ENCODE measurements around the gene MARCHF10. TPM values are rescaled to one million over a fixed set of nuclear protein-coding genes. Genes with fewer than 3 reads are reported as not detected.

Gene MARCHF10
- total RNA-seq, 5 donors from 2014 or later (not counting 1 experiment from before 2014, with no cell fraction given): 0.10 to 0.23 (median 0.13) TPM; not detected in 2

- Histone ChIP-seq H3K9me3 (no peaks in the 10 kb centered on the region), H3K27me3 (replicated peaks in 1 of 2; ENCODE audit: control insufficient read depth in 2 of 2, extremely low read depth in 1 of 2, insufficient read depth in 2 of 2, low read length in 1 of 2) (peaks cover 0 to 22% of the 10 kb centered on the region in 2 experiments), H3K4me3 (ENCODE audit: control insufficient read depth in 1 of 2, extremely low read depth in 1 of 2, low read length in 1 of 2) (no peak overlapping the region), H3K4me1 (ENCODE audit: control insufficient read depth in 1 of 2, extremely low read depth in 1 of 2, insufficient read depth in 2 of 2, low read length in 2 of 2) (peaks cover 1 to 3% of the 10 kb centered on the region in 2 experiments), H3K36me3 (ENCODE audit: control insufficient read depth in 2 of 2, extremely low read depth in 1 of 2, insufficient read depth in 1 of 2, low read length in 1 of 2) (no peaks in the 10 kb centered on the region), H3K27ac (ENCODE audit: low read length) (no peak overlapping the region)
- Mint-ChIP-seq H3K27ac (no peak overlapping the region), H3K36me3 (no peaks in the 10 kb centered on the region), H3K4me3 (no peak overlapping the region), H3K27me3 (peaks cover 40 to 56% of the 10 kb centered on the region in 2 donors), H3K9me3 (no peaks in the 10 kb centered on the region), H3K4me1 (peaks cover 0 to 6% (median under 1%) of the 10 kb centered on the region in 3 donors)
- WGBS (ENCODE audit: insufficient coverage): 57% methylated on average over 4 of the region's 9 CpGs
- POLR2A ChIA-PET: no interaction called here
- ATAC-seq (replicated peaks in 1 of 4) (no peak), DNase-seq (no peak)
- CTCF ChIA-PET: no interaction called here
Measured at GRCh38 chr17:62802561-62803205, 5.4 kb downstream of the MARCHF10 start.

- no peaks in the 10 kb centered on the region for H3K9me3 ChIP-seq
- ChIA-PET POLR2A (no interaction called here), CTCF (no interaction called here)
- no peaks in the 10 kb centered on the region for H3K4me1 ChIP-seq (ENCODE audit: control insufficient read depth in 1 of 2, extremely low read depth in 1 of 2, insufficient read depth in 2 of 2, low read length in 2 of 2)
- H3K27ac ChIP-seq (ENCODE audit: low read length): no peak overlapping the region
- no peaks in the 10 kb centered on the region for H3K36me3 ChIP-seq (ENCODE audit: control insufficient read depth in 2 of 2, extremely low read depth in 1 of 2, insufficient read depth in 1 of 2, low read length in 1 of 2)
- WGBS (ENCODE audit: insufficient coverage): 96% methylated on average over 3 of the region's 7 CpGs
- no peaks in the 10 kb centered on the region for H3K36me3 Mint-ChIP-seq
- no peak overlapping the region for H3K27ac Mint-ChIP-seq
- no peak overlapping the region for H3K4me3 ChIP-seq (ENCODE audit: control insufficient read depth in 1 of 2, extremely low read depth in 1 of 2, low read length in 1 of 2)
- no peaks in the 10 kb centered on the region for H3K9me3 Mint-ChIP-seq
- DNase-seq (no peak), ATAC-seq (replicated peaks in 1 of 4) (no peak)
- no peak overlapping the region for H3K4me3 Mint-ChIP-seq
- no peaks in the 10 kb centered on the region for H3K4me1 Mint-ChIP-seq
- H3K27me3 ChIP-seq (replicated peaks in 1 of 2; ENCODE audit: control insufficient read depth in 2 of 2, extremely low read depth in 1 of 2, insufficient read depth in 2 of 2, low read length in 1 of 2): peaks cover 0 to 21% of the 10 kb centered on the region in 2 experiments
- peaks cover 34 to 49% of the 10 kb centered on the region in 2 donors for H3K27me3 Mint-ChIP-seq
Measured at GRCh38 chr17:62801553-62802114, 6.5 kb downstream of the MARCHF10 start.

- ATAC-seq (replicated peaks in 1 of 4) (no peak), DNase-seq (no peak)
- no peaks in the 10 kb centered on the region for H3K36me3 ChIP-seq (ENCODE audit: control insufficient read depth in 2 of 2, extremely low read depth in 1 of 2, insufficient read depth in 1 of 2, low read length in 1 of 2)
- H3K9me3 Mint-ChIP-seq: no peaks in the 10 kb centered on the region
- no peak overlapping the region for H3K4me3 ChIP-seq (ENCODE audit: control insufficient read depth in 1 of 2, extremely low read depth in 1 of 2, low read length in 1 of 2)
- H3K27ac ChIP-seq (ENCODE audit: low read length): no peak overlapping the region
- H3K4me1 ChIP-seq (ENCODE audit: control insufficient read depth in 1 of 2, extremely low read depth in 1 of 2, insufficient read depth in 2 of 2, low read length in 2 of 2): no peaks in the 10 kb centered on the region
- H3K4me3 Mint-ChIP-seq: no peak overlapping the region
- no peaks in the 10 kb centered on the region for H3K9me3 ChIP-seq
- POLR2A ChIA-PET: interaction anchor here in 1 of 2 donors (0.6 kb wide), 1 partner anchor 29 kb away, joined by 4 read pairs; no protein-coding TSS in a partner anchor
- H3K36me3 Mint-ChIP-seq: no peaks in the 10 kb centered on the region
- no peak overlapping the region for H3K27ac Mint-ChIP-seq
- H3K27me3 ChIP-seq (replicated peaks in 1 of 2; ENCODE audit: control insufficient read depth in 2 of 2, extremely low read depth in 1 of 2, insufficient read depth in 2 of 2, low read length in 1 of 2): peaks cover 0 to 23% of the 10 kb centered on the region in 2 experiments
- peaks cover 0 to 2% (median under 1%) of the 10 kb centered on the region in 3 donors for H3K4me1 Mint-ChIP-seq
- CTCF ChIA-PET: no interaction called here
- peaks cover 27 to 43% of the 10 kb centered on the region in 2 donors for H3K27me3 Mint-ChIP-seq
- 76% methylated on average over 5 of the region's 7 CpGs for WGBS (ENCODE audit: insufficient coverage)
Measured at GRCh38 chr17:62800585-62800984, 7.5 kb downstream of the MARCHF10 start.

- Mint-ChIP-seq H3K4me3 (no peak overlapping the region), H3K4me1 (peaks cover 14 to 16% (median 15%) of the 10 kb centered on the region in 3 donors), H3K27ac (no peak overlapping the region), H3K9me3 (no peaks in the 10 kb centered on the region), H3K36me3 (no peaks in the 10 kb centered on the region), H3K27me3 (peaks cover 15 to 28% of the 10 kb centered on the region in 2 donors)
- DNase-seq (no peak), ATAC-seq (replicated peaks in 1 of 4) (no peak)
- no peaks in the 10 kb centered on the region for H3K9me3 ChIP-seq
- ChIA-PET CTCF (no interaction called here), POLR2A (no interaction called here)
- peaks cover 0 to 20% of the 10 kb centered on the region in 2 experiments for H3K27me3 ChIP-seq (replicated peaks in 1 of 2; ENCODE audit: control insufficient read depth in 2 of 2, extremely low read depth in 1 of 2, insufficient read depth in 2 of 2, low read length in 1 of 2)
- H3K4me1 ChIP-seq (ENCODE audit: control insufficient read depth in 1 of 2, extremely low read depth in 1 of 2, insufficient read depth in 2 of 2, low read length in 2 of 2): peaks cover 0 to 5% of the 10 kb centered on the region in 2 experiments
- H3K36me3 ChIP-seq (ENCODE audit: control insufficient read depth in 2 of 2, extremely low read depth in 1 of 2, insufficient read depth in 1 of 2, low read length in 1 of 2): no peaks in the 10 kb centered on the region
- no peak overlapping the region for H3K27ac ChIP-seq (ENCODE audit: low read length)
- H3K4me3 ChIP-seq (ENCODE audit: control insufficient read depth in 1 of 2, extremely low read depth in 1 of 2, low read length in 1 of 2): no peak overlapping the region
Measured at GRCh38 chr17:62797959-62798358, 10.2 kb downstream of the MARCHF10 start.

- no peak overlapping the region for H3K27ac ChIP-seq (ENCODE audit: low read length)
- no peak overlapping the region for H3K4me3 ChIP-seq (ENCODE audit: control insufficient read depth in 1 of 2, extremely low read depth in 1 of 2, low read length in 1 of 2)
- no peaks in the 10 kb centered on the region for H3K36me3 ChIP-seq (ENCODE audit: control insufficient read depth in 2 of 2, extremely low read depth in 1 of 2, insufficient read depth in 1 of 2, low read length in 1 of 2)
- H3K27me3 ChIP-seq (replicated peaks in 1 of 2; ENCODE audit: control insufficient read depth in 2 of 2, extremely low read depth in 1 of 2, insufficient read depth in 2 of 2, low read length in 1 of 2): peaks cover 0 to 12% of the 10 kb centered on the region in 2 experiments
- ATAC-seq (replicated peaks in 1 of 4): no peak
- H3K36me3 Mint-ChIP-seq: no peaks in the 10 kb centered on the region
- H3K27me3 Mint-ChIP-seq: peaks cover 10 to 17% of the 10 kb centered on the region in 2 donors
- peaks cover 0 to 5% of the 10 kb centered on the region in 2 experiments for H3K4me1 ChIP-seq (ENCODE audit: control insufficient read depth in 1 of 2, extremely low read depth in 1 of 2, insufficient read depth in 2 of 2, low read length in 2 of 2)
- no peak for DNase-seq
- POLR2A ChIA-PET: no interaction called here
- H3K4me1 Mint-ChIP-seq: peaks cover 14 to 16% (median 15%) of the 10 kb centered on the region in 3 donors
- no peak overlapping the region for H3K27ac Mint-ChIP-seq
- no peaks in the 10 kb centered on the region for H3K9me3 ChIP-seq
- H3K9me3 Mint-ChIP-seq: no peaks in the 10 kb centered on the region
- CTCF ChIA-PET: interaction anchor here in 1 of 2 donors (0.6 kb wide), 1 partner anchor 71 kb away, joined by 3 read pairs; no protein-coding TSS in a partner anchor
- 50% methylated on average over 1 of the region's 1 CpG for WGBS (ENCODE audit: insufficient coverage)
- H3K4me3 Mint-ChIP-seq: no peak overlapping the region
Measured at GRCh38 chr17:62796291-62796690, 11.8 kb downstream of the MARCHF10 start.

- H3K36me3 ChIP-seq (ENCODE audit: control insufficient read depth in 2 of 2, extremely low read depth in 1 of 2, insufficient read depth in 1 of 2, low read length in 1 of 2): no peaks in the 10 kb centered on the region
- Mint-ChIP-seq H3K27ac (no peak overlapping the region), H3K9me3 (no peaks in the 10 kb centered on the region), H3K4me1 (peaks cover 14 to 16% (median 15%) of the 10 kb centered on the region in 3 donors), H3K27me3 (peaks cover 10 to 14% of the 10 kb centered on the region in 2 donors), H3K4me3 (peak overlapping the region; percentile 55 to 68 (median 61)), H3K36me3 (no peaks in the 10 kb centered on the region)
- no peak overlapping the region for H3K27ac ChIP-seq (ENCODE audit: low read length)
- peaks cover 0 to 14% of the 10 kb centered on the region in 2 experiments for H3K27me3 ChIP-seq (replicated peaks in 1 of 2; ENCODE audit: control insufficient read depth in 2 of 2, extremely low read depth in 1 of 2, insufficient read depth in 2 of 2, low read length in 1 of 2)
- H3K9me3 ChIP-seq: no peaks in the 10 kb centered on the region
- no peak for DNase-seq
- ChIA-PET POLR2A (no interaction called here), CTCF (no interaction called here)
- peaks cover 0 to 5% of the 10 kb centered on the region in 2 experiments for H3K4me1 ChIP-seq (ENCODE audit: control insufficient read depth in 1 of 2, extremely low read depth in 1 of 2, insufficient read depth in 2 of 2, low read length in 2 of 2)
- peak in 2 of 4 experiments; percentile 36 to 40 for ATAC-seq (replicated peaks in 1 of 4)
- WGBS (ENCODE audit: insufficient coverage): 0% methylated on average over 2 of the region's 4 CpGs
- no peak overlapping the region for H3K4me3 ChIP-seq (ENCODE audit: control insufficient read depth in 1 of 2, extremely low read depth in 1 of 2, low read length in 1 of 2)
Measured at GRCh38 chr17:62794666-62794971, 13.5 kb downstream of the MARCHF10 start.

Data from T-cell (primary cell).